ENCODE measurements around the gene SPOCK1. TPM values are rescaled to one million over a fixed set of nuclear protein-coding genes. Genes with fewer than 3 reads are reported as not detected.

SPOCK1 gene
- polyA plus RNA-seq, 2 of the 4 experiments (the other 2 are of a cell fraction): 28.9 to 40.8 TPM

GRCh38 chr5:137433539-137433938 lies 65.6 kb downstream of the SPOCK1 start:
- TF ChIP-seq, protein P1, sequence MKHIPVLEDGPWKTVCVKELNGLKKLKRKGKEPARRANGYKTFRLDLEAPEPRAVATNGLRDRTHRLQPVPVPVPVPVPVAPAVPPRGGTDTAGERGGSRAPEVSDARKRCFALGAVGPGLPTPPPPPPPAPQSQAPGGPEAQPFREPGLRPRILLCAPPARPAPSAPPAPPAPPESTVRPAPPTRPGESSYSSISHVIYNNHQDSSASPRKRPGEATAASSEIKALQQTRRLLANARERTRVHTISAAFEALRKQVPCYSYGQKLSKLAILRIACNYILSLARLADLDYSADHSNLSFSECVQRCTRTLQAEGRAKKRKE (CRISPR knock-in tag; IDR thresholded peaks at IDR 0.05; ENCODE audit: low read depth): no peak
- TF ChIP-seq CHD4 (IDR thresholded peaks at IDR 0.05; ENCODE audit: borderline replicate concordance): no peak
- Histone ChIP-seq H3K4me3 (no peak overlapping the region), H3K4me1 (no peaks in the 10 kb centered on the region), H3K4me2 (no peak overlapping the region), H3K27ac (no peak overlapping the region), H3K9me3 (no peaks in the 10 kb centered on the region)
- 57% methylated on average over 2 of the region's 2 CpGs for WGBS (ENCODE audit: missing lambda C conversion rate)
- ChIA-PET POLR2A (no interaction called here), CTCF (interaction anchor here (1.4 kb wide), 1 partner anchor 38 kb away, joined by 3 read pairs; no protein-coding TSS in a partner anchor)
- FAIRE-seq: no peak
- DNase-seq (ENCODE audit: low read depth in 1 of 2, low spot score in 1 of 2): no peak
- no peak for ATAC-seq

DNA sequence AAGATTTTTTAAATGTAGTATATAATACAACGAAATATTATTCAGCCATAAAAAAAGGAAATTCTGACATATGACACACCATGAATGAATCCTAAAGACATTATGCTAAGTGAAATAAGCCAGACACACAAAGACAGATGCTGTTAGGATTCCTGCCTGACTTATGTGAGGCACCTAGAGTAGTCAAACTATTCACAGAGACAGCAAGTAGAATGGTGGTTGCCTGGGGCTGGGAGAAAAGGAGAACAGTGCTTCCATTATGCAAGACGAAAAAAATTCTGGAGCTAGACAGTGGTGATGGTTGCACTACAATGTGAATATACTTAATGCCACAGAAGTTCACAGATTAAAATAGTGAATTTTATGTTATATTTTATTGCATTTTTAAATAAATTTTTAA lies 66.8 kb downstream of the SPOCK1 start:
- WGBS (ENCODE audit: missing lambda C conversion rate): 16% methylated on average over 2 of the region's 2 CpGs
- FAIRE-seq (no peak), DNase-seq (ENCODE audit: low read depth in 1 of 2, low spot score in 1 of 2) (no peak), ATAC-seq (no peak)
- CTCF ChIA-PET: no interaction called here
- POLR2A ChIA-PET: no interaction called here
- H3K4me2 ChIP-seq: no peak overlapping the region
- no peak for TF ChIP-seq RNF2 (IDR thresholded peaks at IDR 0.05; ENCODE audit: borderline replicate concordance, low read depth)
- TF ChIP-seq, protein P2, sequence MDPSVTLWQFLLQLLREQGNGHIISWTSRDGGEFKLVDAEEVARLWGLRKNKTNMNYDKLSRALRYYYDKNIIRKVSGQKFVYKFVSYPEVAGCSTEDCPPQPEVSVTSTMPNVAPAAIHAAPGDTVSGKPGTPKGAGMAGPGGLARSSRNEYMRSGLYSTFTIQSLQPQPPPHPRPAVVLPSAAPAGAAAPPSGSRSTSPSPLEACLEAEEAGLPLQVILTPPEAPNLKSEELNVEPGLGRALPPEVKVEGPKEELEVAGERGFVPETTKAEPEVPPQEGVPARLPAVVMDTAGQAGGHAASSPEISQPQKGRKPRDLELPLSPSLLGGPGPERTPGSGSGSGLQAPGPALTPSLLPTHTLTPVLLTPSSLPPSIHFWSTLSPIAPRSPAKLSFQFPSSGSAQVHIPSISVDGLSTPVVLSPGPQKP (IDR thresholded peaks at IDR 0.05; ENCODE audit: low read depth, low read length): no peak
- no peak for TF ChIP-seq RARB (CRISPR knock-in tag; IDR thresholded peaks at IDR 0.05)
- no peak for TF ChIP-seq ESRRA (IDR thresholded peaks at IDR 0.05; ENCODE audit: borderline replicate concordance, low read length)
- TF ChIP-seq, protein P1 (CRISPR knock-in tag; IDR thresholded peaks at IDR 0.05; ENCODE audit: low read depth): no peak
- no peak for TF ChIP-seq KDM1A (IDR thresholded peaks at IDR 0.05; ENCODE audit: low read depth)
- no peak for TF ChIP-seq TFCP2L1 (CRISPR knock-in tag; IDR thresholded peaks at IDR 0.05)
- no peak for TF ChIP-seq CTCF (IDR thresholded peaks at IDR 0.05)
- H3K9me3 ChIP-seq: no peaks in the 10 kb centered on the region
- H3K4me1 ChIP-seq: no peaks in the 10 kb centered on the region
- H3K27ac ChIP-seq: no peak overlapping the region
- H3K4me3 ChIP-seq: no peak overlapping the region

DNA sequence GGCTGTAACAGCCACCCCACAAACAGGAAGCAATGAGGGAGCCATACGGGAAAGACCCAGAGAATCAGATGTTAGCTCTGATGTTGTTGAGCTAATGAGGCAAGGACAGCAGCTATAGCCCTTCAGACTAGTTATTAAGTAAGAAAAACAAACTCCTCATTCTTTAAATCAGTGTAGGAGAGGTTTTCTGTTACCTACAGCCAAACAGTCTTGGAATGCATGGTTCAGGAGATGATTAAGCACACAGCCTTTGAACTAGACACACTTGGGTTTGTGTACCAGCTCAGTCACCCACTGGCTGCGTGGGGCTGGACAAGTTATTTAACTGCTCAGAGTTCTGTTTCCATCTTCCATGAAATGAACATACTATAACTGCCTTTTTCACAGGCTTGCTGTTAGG lies 68.1 kb downstream of the SPOCK1 start:
- H3K4me3 ChIP-seq: no peak overlapping the region
- ATAC-seq (no peak), DNase-seq (ENCODE audit: low read depth in 1 of 2, low spot score in 1 of 2) (no peak), FAIRE-seq (no peak)
- no peak for TF ChIP-seq MAFK (IDR thresholded peaks at IDR 0.05; ENCODE audit: partially characterized antibody)
- TF ChIP-seq CHD4 (IDR thresholded peaks at IDR 0.05; ENCODE audit: borderline replicate concordance): no peak
- no peak overlapping the region for H3K27ac ChIP-seq
- ChIA-PET CTCF (interaction anchor here (1.1 to 1.2 kb wide), 3 partner anchors 11 to 86 kb away, joined by 3 to 4 read pairs (median 3); no protein-coding TSS in a partner anchor), POLR2A (interaction anchor here (0.5 kb wide), 1 partner anchor 809 kb away, joined by 12 read pairs; no protein-coding TSS in a partner anchor)
- WGBS (ENCODE audit: missing lambda C conversion rate): 27% methylated on average over 2 of the region's 2 CpGs
- no peak overlapping the region for H3K4me2 ChIP-seq
- no peaks in the 10 kb centered on the region for H3K4me1 ChIP-seq
- no peaks in the 10 kb centered on the region for H3K9me3 ChIP-seq

DNA sequence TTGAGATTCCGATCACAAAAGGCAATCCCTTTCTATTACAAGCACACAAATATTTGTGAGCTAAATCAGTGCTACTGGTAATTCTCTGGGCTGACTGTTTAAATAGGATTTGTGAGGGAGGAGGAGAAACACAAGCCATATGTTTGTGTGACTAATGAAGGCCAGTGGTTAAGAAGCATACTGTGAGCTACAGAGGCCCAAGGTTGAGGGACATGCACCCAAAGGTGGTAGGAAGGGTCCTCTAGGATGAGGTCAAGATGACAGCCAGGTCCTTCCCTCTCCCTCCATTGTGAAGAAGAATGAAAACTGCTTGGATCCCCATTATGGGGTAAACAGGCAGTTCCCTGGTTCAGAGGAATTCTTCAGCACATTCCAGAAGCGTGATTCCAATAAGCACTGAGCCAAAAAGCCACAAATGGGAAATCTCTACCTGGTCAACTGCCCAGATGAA lies 83.9 kb downstream of the SPOCK1 start:
- ATAC-seq: no peak; a peak in 1 of 6 replicates
- FAIRE-seq: no peak
- whole genome bisulfite sequencing (ENCODE audit: missing lambda C conversion rate): 48% methylated on average over 2 of the region's 2 CpGs
- Histone ChIP-seq H3K4me1 (no peaks in the 10 kb centered on the region), H3K4me3 (no peak overlapping the region), H3K9me3 (no peaks in the 10 kb centered on the region), H3K27ac (no peak overlapping the region), H3K4me2 (no peak overlapping the region)
- ChIA-PET CTCF (interaction anchor here (1.3 to 1.5 kb wide), 2 partner anchors 83 to 95 kb away, joined by 3 to 5 read pairs; partner anchors contain the start of gene SPOCK1), POLR2A (no interaction called here)
- no peak for DNase-seq (ENCODE audit: low read depth in 1 of 2, low spot score in 1 of 2)
- TF ChIP-seq MAZ (IDR thresholded peaks at IDR 0.05; ENCODE audit: borderline replicate concordance, low read depth, low read length): no peak
- no peak for TF ChIP-seq CEBPB (IDR thresholded peaks at IDR 0.05)
- TF ChIP-seq TFCP2L1 (CRISPR knock-in tag; IDR thresholded peaks at IDR 0.05): no peak
- no peak for TF ChIP-seq NPAS2 (CRISPR knock-in tag; IDR thresholded peaks at IDR 0.05; ENCODE audit: borderline replicate concordance)
- no peak for TF ChIP-seq RNF2 (IDR thresholded peaks at IDR 0.05; ENCODE audit: borderline replicate concordance, low read depth)
- TF ChIP-seq SMC3 (IDR thresholded peaks at IDR 0.05): no peak
- no peak for TF ChIP-seq CHD4 (IDR thresholded peaks at IDR 0.05; ENCODE audit: borderline replicate concordance)
